Trophoblast cell (in vitro differentiated cells and primary cell): ENCODE data around the gene GLRX3.
"Not testable (repeated sequence)": the region's sequence is repeated elsewhere in the genome, so short reads cannot be mapped to it uniquely, and the experiment has no call there.

Experiments
- DNase-seq, 2 donors: peaks; one replicate each; pipeline ENCODE4 v3.0.0-alpha.2; 2016
- H2AFZ ChIP-seq: 2 replicates; pipeline ENCODE4 v1.6.1; 2013; ENCODE audit warnings: low read length, moderate library complexity, mild to moderate bottlenecking; ENCODE audit not compliant: insufficient read depth, poor library complexity
- H2AK5ac ChIP-seq: 2 replicates; pipeline ENCODE4 v1.6.1; 2013; ENCODE audit warnings: mild to moderate bottlenecking, low read length
- H2BK120ac ChIP-seq: 2 replicates; pipeline ENCODE4 v1.6.1; 2013; ENCODE audit warnings: low read length, mild to moderate bottlenecking, moderate library complexity; ENCODE audit not compliant: insufficient read depth, poor library complexity
- H2BK12ac ChIP-seq: 2 replicates; pipeline ENCODE4 v1.6.1; 2013; ENCODE audit warnings: mild to moderate bottlenecking, low read length, moderate library complexity
- H2BK5ac ChIP-seq: 2 replicates; pipeline ENCODE4 v1.6.1; 2013; ENCODE audit warnings: low read length, low read depth, moderate library complexity, mild to moderate bottlenecking; ENCODE audit not compliant: poor library complexity
- H3K14ac ChIP-seq: 2 replicates; pipeline ENCODE4 v1.6.1; 2013; ENCODE audit warnings: mild to moderate bottlenecking, low read length
- H3K18ac ChIP-seq: 2 replicates; pipeline ENCODE4 v1.6.1; 2013; ENCODE audit warnings: mild to moderate bottlenecking, low read length
- H3K23ac ChIP-seq: 2 replicates; pipeline ENCODE4 v1.6.1; 2013; ENCODE audit warnings: low read length
- H3K27ac ChIP-seq: 2 replicates; pipeline ENCODE4 v1.5.1; 2013; ENCODE audit warnings: low read depth, mild to moderate bottlenecking, inconsistent platforms, low read length, moderate library complexity
- H3K27me3 ChIP-seq: 2 replicates; pipeline ENCODE4 v1.6.1; 2013; ENCODE audit warnings: inconsistent platforms, mild to moderate bottlenecking, low read length, moderate library complexity; ENCODE audit not compliant: insufficient read depth
- H3K36me3 ChIP-seq, 2 experiments: 1 replicate in 1 of 2; 2 replicates in 1 of 2; pipeline ENCODE4 v1.6.1; 2013; ENCODE audit warnings: low read length in 2 of 2, mild to moderate bottlenecking in 2 of 2, moderate library complexity in 1 of 2; ENCODE audit not compliant: insufficient read depth in 2 of 2, control insufficient read depth in 1 of 2
- H3K4ac ChIP-seq: 2 replicates; pipeline ENCODE4 v1.6.1; 2013; ENCODE audit warnings: low read depth, mild to moderate bottlenecking, low read length, moderate library complexity
- H3K4me1 ChIP-seq, 2 experiments: 1 replicate in 1 of 2; 2 replicates in 1 of 2; pipeline ENCODE4 v1.6.1; 2013; ENCODE audit warnings: low read length in 2 of 2, mild to moderate bottlenecking in 2 of 2, moderate library complexity in 1 of 2; ENCODE audit not compliant: insufficient read depth in 2 of 2, control insufficient read depth in 1 of 2
- H3K4me2 ChIP-seq: 2 replicates; pipeline ENCODE4 v1.6.1; 2013; ENCODE audit warnings: inconsistent platforms, mild to moderate bottlenecking, low read length, moderate library complexity
- H3K4me3 ChIP-seq: 2 replicates; pipeline ENCODE4 v1.5.1; 2013; ENCODE audit warnings: mild to moderate bottlenecking, low read depth, low read length, inconsistent platforms
- H3K79me1 ChIP-seq: one replicate; pipeline ENCODE4 v1.6.1; 2013; ENCODE audit warnings: low read length
- H3K79me2 ChIP-seq: 2 replicates; pipeline ENCODE4 v1.6.1; 2013; ENCODE audit warnings: low read length, mild to moderate bottlenecking; ENCODE audit not compliant: control insufficient read depth, insufficient read depth, poor library complexity
- H3K9ac ChIP-seq: 2 replicates; pipeline ENCODE4 v1.6.1; 2013; ENCODE audit warnings: mild to moderate bottlenecking, low read length
- H3K9me3 ChIP-seq: 2 replicates; pipeline ENCODE4 v1.6.1; 2013; ENCODE audit warnings: low read depth, mild to moderate bottlenecking, control low read depth, inconsistent platforms, low read length; ENCODE audit not compliant: insufficient read depth
- H4K12ac ChIP-seq: 2 replicates; pipeline ENCODE4 v1.6.1; 2013; ENCODE audit warnings: low read depth, mild to moderate bottlenecking, low read length, moderate library complexity
- H4K8ac ChIP-seq: 2 replicates; pipeline ENCODE4 v1.6.1; 2013; ENCODE audit warnings: low read depth, mild to moderate bottlenecking, low read length, moderate library complexity
- H4K91ac ChIP-seq: one replicate; pipeline ENCODE4 v1.6.1; 2013; ENCODE audit warnings: low read depth, mild to moderate bottlenecking, low read length, moderate library complexity
- WGBS: extraction: QIAGEN DNeasy Blood & Tissue Kit; methylation state at CpG from one replicate; pipeline ENCODE4 v1.1.7; 2013; ENCODE audit warnings: missing lambda C conversion rate; ENCODE audit not compliant: insufficient read length, insufficient coverage; ENCODE audit errors: extremely low coverage; 5-methylcytosine and 5-hydroxymethylcytosine counted together

Gene GLRX3

DNA sequence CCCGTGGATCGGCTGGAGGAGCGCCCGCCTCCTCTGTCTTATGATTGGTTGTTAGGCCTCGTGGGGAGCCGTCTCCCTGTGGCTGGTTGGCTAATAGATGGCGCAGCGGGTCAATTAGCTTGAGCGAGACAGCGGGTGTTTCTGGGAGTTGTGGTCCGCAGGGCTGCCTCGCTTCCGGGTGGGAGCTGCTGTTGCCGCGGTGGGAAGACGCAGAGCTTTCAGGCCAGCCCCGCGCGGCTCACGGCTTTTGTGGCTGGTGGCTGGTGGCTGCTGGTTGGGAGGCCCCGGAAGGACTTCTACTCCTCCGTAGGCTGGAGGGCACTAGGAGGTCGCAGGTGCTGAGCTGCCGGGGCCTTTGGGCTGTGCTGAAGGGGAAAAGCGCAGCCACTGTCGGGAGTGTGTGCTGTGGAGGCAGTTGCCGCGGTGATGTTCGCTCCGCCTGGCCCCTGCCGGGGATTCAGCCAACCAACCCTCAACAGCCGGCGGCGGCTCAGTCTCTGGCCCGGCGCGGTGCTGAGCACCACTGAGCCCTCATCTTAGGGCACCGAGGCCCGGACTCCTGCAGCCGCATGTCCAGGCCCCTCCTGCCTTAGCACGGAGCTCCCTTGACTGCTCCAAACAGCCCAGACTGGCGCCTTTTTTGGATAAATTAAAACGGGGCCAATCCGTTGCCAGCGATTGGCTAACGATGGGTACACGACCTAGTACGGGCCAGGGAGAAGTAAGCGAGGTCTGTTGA is 24.9 kb upstream of the GLRX3 start:
- H3K79me1 ChIP-seq = peaks cover 12% of the 10 kb centered on the region
- peak; percentile 94 to 97 for DNase-seq
- peak overlapping the region; percentile 81 for H3K4me3 ChIP-seq
- no peak overlapping the region for H3K23ac ChIP-seq
- no peaks in the 10 kb centered on the region for H3K27me3 ChIP-seq
- H2AFZ ChIP-seq = peak overlapping the region; percentile 94
- peaks cover 4% of the 10 kb centered on the region for H3K9me3 ChIP-seq
- no peak overlapping the region for H3K4ac ChIP-seq
- peak overlapping the region; percentile 70 for H3K9ac ChIP-seq
- no peak overlapping the region for H2AK5ac ChIP-seq
- peak overlapping the region; percentile 13 for H3K18ac ChIP-seq
- peak overlapping the region; percentile 29 for H2BK120ac ChIP-seq
- peaks cover 3% of the 10 kb centered on the region for H3K79me2 ChIP-seq
- peak overlapping the region; percentile 66 for H4K12ac ChIP-seq
- peaks cover 0 to 12% of the 10 kb centered on the region in 2 experiments for H3K4me1 ChIP-seq
- H2BK12ac ChIP-seq = no peak overlapping the region
- peak overlapping the region; percentile 40 for H3K27ac ChIP-seq
- H3K36me3 ChIP-seq = no peaks in the 10 kb centered on the region
- H3K4me2 ChIP-seq = peak overlapping the region; percentile 92
- peak overlapping the region; percentile 14 for H2BK5ac ChIP-seq
- H3K14ac ChIP-seq = peak overlapping the region; percentile 71
- H4K91ac ChIP-seq = peak overlapping the region; percentile 71
- WGBS = no CpG with 5 or more reads among the region's 49 CpGs
- peak overlapping the region; percentile 90 for H4K8ac ChIP-seq

DNA sequence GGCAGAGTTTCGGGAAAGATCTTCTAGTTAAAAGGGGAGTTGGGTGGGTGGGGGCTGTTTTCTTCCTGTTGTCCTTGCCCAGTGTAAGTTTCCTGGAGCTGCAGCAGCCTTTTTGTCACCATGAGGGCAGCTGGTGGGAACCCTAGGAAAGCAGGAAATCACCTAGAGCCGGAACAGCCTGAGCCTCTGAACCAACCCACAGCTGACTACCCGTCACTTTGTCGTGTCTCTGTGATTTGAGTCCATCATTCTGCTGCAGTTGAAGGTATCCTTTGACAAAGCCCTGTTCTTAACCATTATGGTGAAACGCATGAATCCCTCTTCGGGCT is 24.4 kb upstream of the GLRX3 start:
- H3K4me1 ChIP-seq = peaks cover 0 to 12% of the 10 kb centered on the region in 2 experiments
- peaks cover 12% of the 10 kb centered on the region for H3K79me1 ChIP-seq
- H4K12ac ChIP-seq = peak overlapping the region; percentile 66
- peak overlapping the region; percentile 80 for H3K4me2 ChIP-seq
- H3K9ac ChIP-seq = no peak overlapping the region
- no CpG with 5 or more reads among the region's 6 CpGs for WGBS
- peak overlapping the region; percentile 90 for H4K8ac ChIP-seq
- H3K27me3 ChIP-seq = no peaks in the 10 kb centered on the region
- no peak overlapping the region for H2BK12ac ChIP-seq
- H2BK5ac ChIP-seq = no peak overlapping the region
- H2AK5ac ChIP-seq = peak overlapping the region; percentile 29
- peak overlapping the region; percentile 15 for H3K27ac ChIP-seq
- H3K4ac ChIP-seq = no peak overlapping the region
- H3K23ac ChIP-seq = no peak overlapping the region
- H4K91ac ChIP-seq = no peak overlapping the region
- H3K9me3 ChIP-seq = peaks cover 4% of the 10 kb centered on the region
- no peak overlapping the region for H2BK120ac ChIP-seq
- H3K14ac ChIP-seq = no peak overlapping the region
- H3K79me2 ChIP-seq = peaks cover 3% of the 10 kb centered on the region
- no peak overlapping the region for H3K18ac ChIP-seq
- H3K36me3 ChIP-seq = no peaks in the 10 kb centered on the region
- peak overlapping the region; percentile 94 for H2AFZ ChIP-seq
- DNase-seq = no peak
- peak overlapping the region; percentile 81 for H3K4me3 ChIP-seq

DNA sequence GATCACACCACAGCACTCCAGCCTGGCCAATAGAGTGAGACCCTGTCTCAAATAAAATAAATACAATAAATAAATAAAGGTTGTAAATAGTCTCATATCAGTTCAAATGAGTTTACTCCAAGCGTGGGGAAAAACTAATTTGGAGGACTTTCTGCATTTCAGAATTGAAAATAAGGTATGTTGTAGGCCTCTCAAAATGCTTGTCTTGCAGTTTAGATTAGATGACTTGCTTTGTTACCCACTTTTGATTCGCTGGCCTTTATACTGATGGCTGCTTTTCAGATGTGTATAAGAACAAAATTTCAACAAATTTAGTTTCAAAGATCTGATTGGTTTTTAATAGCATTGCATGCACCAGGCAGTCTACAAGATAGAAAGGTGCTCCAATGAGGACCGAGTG is 23.4 kb upstream of the GLRX3 start:
- no peak overlapping the region for H3K14ac ChIP-seq
- no CpG with 5 or more reads among the region's 3 CpGs for WGBS
- H4K8ac ChIP-seq = no peak overlapping the region
- no peak overlapping the region for H3K27ac ChIP-seq
- H2AFZ ChIP-seq = no peak overlapping the region
- H3K4me1 ChIP-seq = peaks cover 0 to 12% of the 10 kb centered on the region in 2 experiments
- H3K9ac ChIP-seq = no peak overlapping the region
- no peak overlapping the region for H3K4ac ChIP-seq
- H3K4me2 ChIP-seq = no peak overlapping the region
- no peaks in the 10 kb centered on the region for H3K27me3 ChIP-seq
- peaks cover 3% of the 10 kb centered on the region for H3K79me2 ChIP-seq
- H2BK12ac ChIP-seq = no peak overlapping the region
- no peak overlapping the region for H4K91ac ChIP-seq
- no peak for DNase-seq
- H2BK5ac ChIP-seq = no peak overlapping the region
- no peak overlapping the region for H3K18ac ChIP-seq
- H3K4me3 ChIP-seq = no peak overlapping the region
- H3K23ac ChIP-seq = no peak overlapping the region
- peaks cover 4% of the 10 kb centered on the region for H3K9me3 ChIP-seq
- H2AK5ac ChIP-seq = no peak overlapping the region
- no peak overlapping the region for H2BK120ac ChIP-seq
- no peak overlapping the region for H4K12ac ChIP-seq
- no peaks in the 10 kb centered on the region for H3K36me3 ChIP-seq
- H3K79me1 ChIP-seq = peaks cover 12% of the 10 kb centered on the region

DNA sequence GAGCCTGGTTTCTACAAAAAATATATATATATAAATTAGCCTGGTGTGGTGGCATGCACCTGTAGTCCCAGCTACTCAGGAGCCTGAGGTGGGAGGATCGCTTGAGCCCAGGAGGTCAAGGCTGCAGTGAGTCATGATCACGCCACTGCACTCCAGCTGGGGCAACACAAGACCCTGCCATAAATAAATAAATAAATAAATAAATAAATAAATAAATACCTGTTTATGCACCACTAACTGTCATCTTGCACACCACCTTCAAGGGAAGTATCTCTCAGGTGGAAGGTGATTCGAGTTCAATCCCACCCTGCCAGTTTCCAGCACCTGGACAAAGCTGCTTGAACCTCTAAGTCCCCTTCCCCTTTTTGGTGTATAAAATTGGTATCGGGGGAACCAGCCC is 19.2 kb upstream of the GLRX3 start:
- not testable (repeated sequence) for H3K79me1 ChIP-seq, H3K14ac ChIP-seq, H2AK5ac ChIP-seq, H2AFZ ChIP-seq, H2BK12ac ChIP-seq, H3K27ac ChIP-seq, H3K36me3 ChIP-seq, H3K9me3 ChIP-seq, H4K12ac ChIP-seq, H4K8ac ChIP-seq, H3K4me2 ChIP-seq, H3K18ac ChIP-seq, H3K9ac ChIP-seq, DNase-seq, H2BK5ac ChIP-seq, H3K27me3 ChIP-seq, H3K4me1 ChIP-seq, H3K4ac ChIP-seq, H4K91ac ChIP-seq, H3K79me2 ChIP-seq, H2BK120ac ChIP-seq, H3K23ac ChIP-seq, H3K4me3 ChIP-seq
- WGBS = no CpG with 5 or more reads among the region's 4 CpGs
